A204.1 (cell line): ENCODE measurements around the gene SEC31A.
"Not testable (repeated sequence)": the region's sequence is repeated elsewhere in the genome, so short reads cannot be mapped to it uniquely, and the experiment has no call there.

ENCODE experiments used
- FAIRE-seq: peaks from 2 replicates; lab custom pipeline; 2012; peaks lifted over from hg19 to GRCh38; lab: Jason Lieb, UNC

The SEC31A gene

GRCh38 chr4:82825425-82825824 is 65.5 kb downstream of the SEC31A start:
- FAIRE-seq: no peak

- FAIRE-seq: no peak
These were observed 67.9 kb downstream of the SEC31A start for GRCh38 chr4:82823062-82823461.

GRCh38 chr4:82820689-82821088 is 70.3 kb downstream of the SEC31A start:
- FAIRE-seq: no peak

GRCh38 chr4:82818664-82819662 is 72.0 kb downstream of the SEC31A start:
- no peak for FAIRE-seq

GRCh38 chr4:82816874-82817273 is 74.1 kb downstream of the SEC31A start:
- FAIRE-seq: not testable (repeated sequence)

- FAIRE-seq: no peak
These were observed 76.9 kb downstream of the SEC31A start for GRCh38 chr4:82814034-82814433.

GRCh38 chr4:82811838-82812341 is 79.1 kb downstream of the SEC31A start:
- FAIRE-seq: no peak

GRCh38 chr4:82811392-82811791 is 79.6 kb downstream of the SEC31A start:
- FAIRE-seq: no peak

GRCh38 chr4:82810176-82810575 is 80.8 kb downstream of the SEC31A start:
- FAIRE-seq: no peak

GRCh38 chr4:82809619-82810018 is 81.3 kb downstream of the SEC31A start:
- FAIRE-seq: no peak

GRCh38 chr4:82803746-82804145 is 87.2 kb downstream of the SEC31A start:
- no peak for FAIRE-seq

- no peak for FAIRE-seq
These were observed 88.0 kb downstream of the SEC31A start for GRCh38 chr4:82802911-82803310.

GRCh38 chr4:82801910-82802521 is 88.9 kb downstream of the SEC31A start:
- peak; percentile 94 for FAIRE-seq

GRCh38 chr4:82799006-82799881 is 91.7 kb downstream of the SEC31A start:
- FAIRE-seq: no peak

- no peak for FAIRE-seq
These were observed 92.6 kb downstream of the SEC31A start, which contains the start of gene SCD5 for GRCh38 chr4:82798168-82799005. TSS of gene SCD5 (minus strand) at chr4:82798796. CDS start at chr4:82798537, 259 bp downstream.

GRCh38 chr4:82797405-82798111 is 93.4 kb downstream of the SEC31A start:
- no peak for FAIRE-seq

- FAIRE-seq: no peak
These were observed 93.9 kb downstream of the SEC31A start for GRCh38 chr4:82797040-82797404.

GRCh38 chr4:82792912-82793649 is 97.9 kb downstream of the SEC31A start:
- FAIRE-seq: no peak

GRCh38 chr4:82791179-82791578 is 99.8 kb downstream of the SEC31A start:
- FAIRE-seq: no peak
